SK-N-SH treated with all-trans-retinoic acid at 6 μM for 48 hours (cell line): Measurements from ENCODE around the gene ADRA2B.

Experiments used
- ATAC-seq: fragments of 200-7000 bp; cut with Tn5 transposase; 3 replicates; pipeline ENCODE4 v1.9.1; 2020; ENCODE audit warnings: mild to moderate bottlenecking, moderate library complexity
- ARNTL ChIP-seq: fragments of 450-650 bp; formaldehyde crosslinking; IDR thresholded peaks from 2 replicates; pipeline ENCODE4 v1.5.0; 2020; ENCODE audit warnings: low read depth, mild to moderate bottlenecking, moderate library complexity, borderline replicate concordance
- BACH2 ChIP-seq: fragments of 250-450 bp; sonication (Bioruptor Pico); IDR thresholded peaks from 2 replicates; pipeline ENCODE4 v1.9.0; 2021; ENCODE audit warnings: mild to moderate bottlenecking, borderline replicate concordance
- CREB5 ChIP-seq: fragments of 250-450 bp; sonication (Bioruptor Pico); IDR thresholded peaks from 2 replicates; pipeline ENCODE4 v1.5.1; 2020; ENCODE audit warnings: low read depth, mild to moderate bottlenecking, moderate library complexity
- CSDC2 ChIP-seq: fragments of 250-450 bp; sonication (Bioruptor Pico); IDR thresholded peaks from 2 replicates; pipeline ENCODE4 v1.5.0; 2020; ENCODE audit warnings: mild to moderate bottlenecking, moderate library complexity
- CSRNP3 ChIP-seq: fragments of 250-450 bp; sonication (Bioruptor Pico); IDR thresholded peaks from 2 replicates; pipeline ENCODE4 v1.5.1; 2021; ENCODE audit warnings: mild to moderate bottlenecking, moderate library complexity
- ESRRG ChIP-seq: fragments of 250-450 bp; sonication (Bioruptor Pico); IDR thresholded peaks from 2 replicates; pipeline ENCODE4 v1.6.1; 2021; ENCODE audit warnings: mild to moderate bottlenecking
- GLIS3 ChIP-seq: fragments of 250-450 bp; sonication (Bioruptor Pico); IDR thresholded peaks from 2 replicates; pipeline ENCODE4 v1.5.0; 2020; ENCODE audit warnings: mild to moderate bottlenecking, moderate library complexity
- ISL1 ChIP-seq: fragments of 250-450 bp; sonication (Bioruptor Pico); IDR thresholded peaks from 2 replicates; pipeline ENCODE4 v2.1.2; 2022; ENCODE audit warnings: mild to moderate bottlenecking, moderate library complexity
- OSR1 ChIP-seq: fragments of 250-450 bp; sonication (Bioruptor Pico); IDR thresholded peaks from 2 replicates; pipeline ENCODE4 v1.8.0; 2022; ENCODE audit warnings: moderate library complexity, mild to moderate bottlenecking, inconsistent platforms
- POU6F1 ChIP-seq: fragments of 250-450 bp; sonication (Bioruptor Pico); IDR thresholded peaks from 2 replicates; pipeline ENCODE4 v1.8.0; 2021; ENCODE audit warnings: low read depth, mild to moderate bottlenecking, moderate library complexity, borderline replicate concordance
- PPARA ChIP-seq: fragments of 250-450 bp; sonication (Bioruptor Pico); IDR thresholded peaks from 2 replicates; pipeline ENCODE4 v1.5.0; 2020; ENCODE audit warnings: mild to moderate bottlenecking, borderline replicate concordance
- RARB ChIP-seq: fragments of 250-450 bp; sonication (Bioruptor Pico); IDR thresholded peaks from 2 replicates; pipeline ENCODE4 v1.8.0; 2021; ENCODE audit warnings: mild to moderate bottlenecking, moderate library complexity
- SNAI2 ChIP-seq: fragments of 250-450 bp; sonication (Bioruptor Pico); IDR thresholded peaks from 2 replicates; pipeline ENCODE4 v1.5.0; 2020; ENCODE audit warnings: mild to moderate bottlenecking, moderate library complexity
- TCF4 ChIP-seq: fragments of 250-450 bp; sonication (Bioruptor Pico); IDR thresholded peaks from 2 replicates; pipeline ENCODE4 v1.8.0; 2021; ENCODE audit warnings: mild to moderate bottlenecking, moderate library complexity, borderline replicate concordance
- TOX ChIP-seq: fragments of 250-450 bp; sonication (Bioruptor Pico); IDR thresholded peaks from 2 replicates; pipeline ENCODE4 v1.8.0; 2021; ENCODE audit warnings: mild to moderate bottlenecking, moderate library complexity, borderline replicate concordance
- TSHZ2 ChIP-seq: fragments of 250-450 bp; sonication (Bioruptor Pico); IDR thresholded peaks from 2 replicates; pipeline ENCODE4 v1.5.0; 2020; ENCODE audit warnings: mild to moderate bottlenecking, moderate library complexity
- ZC3H10 ChIP-seq: fragments of 250-450 bp; sonication (Bioruptor Pico); IDR thresholded peaks from 2 replicates; pipeline ENCODE4 v1.5.1; 2021; ENCODE audit warnings: mild to moderate bottlenecking, moderate library complexity
- ZFP3 ChIP-seq: fragments of 250-450 bp; sonication (Bioruptor Pico); IDR thresholded peaks from 2 replicates; pipeline ENCODE4 v1.5.0; 2020; ENCODE audit warnings: mild to moderate bottlenecking, moderate library complexity
- ZFP30 ChIP-seq: fragments of 450-650 bp; formaldehyde crosslinking; IDR thresholded peaks from 2 replicates; pipeline ENCODE4 v1.5.0; 2022; ENCODE audit warnings: mild to moderate bottlenecking, moderate library complexity
- ZNF565 ChIP-seq: fragments of 450-650 bp; formaldehyde crosslinking; conservative IDR thresholded peaks from 2 replicates; pipeline ENCODE4 v1.5.0; 2020; ENCODE audit warnings: low read depth, mild to moderate bottlenecking, moderate library complexity
- ZNF70 ChIP-seq: fragments of 450-650 bp; formaldehyde crosslinking; IDR thresholded peaks from 2 replicates; pipeline ENCODE4 v1.5.0; 2020; ENCODE audit warnings: mild to moderate bottlenecking, moderate library complexity
- ZNF8 ChIP-seq: fragments of 450-650 bp; formaldehyde crosslinking; IDR thresholded peaks from 2 replicates; pipeline ENCODE4 v1.5.0; 2020; ENCODE audit warnings: mild to moderate bottlenecking, moderate library complexity

The ADRA2B gene

GRCh38 chr2:96123290-96123689 is 6.9 kb upstream of the ADRA2B start:
- TF ChIP-seq ISL1 = no peak
- TF ChIP-seq SNAI2 (CRISPR knock-in tag) = no peak
- TF ChIP-seq GLIS3 = no peak
- no peak for TF ChIP-seq RARB (CRISPR knock-in tag)
- no peak for TF ChIP-seq CREB5 (CRISPR knock-in tag)
- TF ChIP-seq ESRRG (CRISPR knock-in tag) = no peak
- no peak for TF ChIP-seq CSDC2 (CRISPR knock-in tag)
- TF ChIP-seq TSHZ2 (CRISPR knock-in tag) = no peak
- no peak for TF ChIP-seq ZC3H10
- no peak for TF ChIP-seq ZFP3 (CRISPR knock-in tag)
- TF ChIP-seq ZNF565 (CRISPR knock-in tag) = no peak
- no peak for TF ChIP-seq TCF4 (CRISPR knock-in tag)
- TF ChIP-seq ARNTL (CRISPR knock-in tag) = no peak
- no peak for TF ChIP-seq ZNF8 (CRISPR knock-in tag)
- TF ChIP-seq, all 23 proteins: peak for 0
- ATAC-seq = no peak

- no peak for TF ChIP-seq ESRRG (CRISPR knock-in tag)
- TF ChIP-seq ZC3H10 = no peak
- TF ChIP-seq ZNF70 (CRISPR knock-in tag) = no peak
- no peak for TF ChIP-seq TOX (CRISPR knock-in tag)
- TF ChIP-seq OSR1 (CRISPR knock-in tag) = no peak
- no peak for TF ChIP-seq ZFP3 (CRISPR knock-in tag)
- no peak for TF ChIP-seq ARNTL (CRISPR knock-in tag)
- no peak for TF ChIP-seq BACH2 (CRISPR knock-in tag)
- no peak for TF ChIP-seq CREB5 (CRISPR knock-in tag)
- TF ChIP-seq RARB (CRISPR knock-in tag) = no peak
- TF ChIP-seq ZFP30 (CRISPR knock-in tag) = no peak
- TF ChIP-seq POU6F1 (CRISPR knock-in tag) = no peak
- TF ChIP-seq GLIS3 = no peak
- no peak for TF ChIP-seq CSDC2 (CRISPR knock-in tag)
- TF ChIP-seq CSRNP3 (CRISPR knock-in tag) = no peak
- ATAC-seq = no peak
Measured at GRCh38 chr2:96122391-96122790, 6.0 kb upstream of the ADRA2B start.

DNA sequence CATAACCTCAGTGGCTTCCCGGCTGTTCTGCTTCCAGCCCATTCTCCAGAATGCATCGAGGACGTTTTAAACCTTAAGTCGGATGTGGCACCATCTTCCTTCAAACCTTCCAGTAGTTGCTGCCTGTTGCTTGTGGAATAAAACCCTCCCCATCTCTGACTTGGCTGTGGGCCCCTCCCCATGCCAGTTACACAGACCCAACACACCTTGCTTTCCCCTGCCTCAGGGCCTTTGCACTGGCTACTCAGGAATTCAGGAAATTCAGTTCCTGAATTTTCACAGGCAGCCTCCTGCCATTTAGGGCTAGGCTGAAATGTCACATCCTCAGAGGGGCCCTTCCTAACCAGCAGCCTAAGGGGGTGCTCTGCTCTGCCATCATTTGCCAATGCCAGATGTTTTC is 5.0 kb upstream of the ADRA2B start:
- ATAC-seq = no peak
- TF ChIP-seq POU6F1 (CRISPR knock-in tag) (no peak), ZC3H10 (no peak), OSR1 (CRISPR knock-in tag) (no peak), RARB (CRISPR knock-in tag) (no peak), PPARA (no peak), TSHZ2 (CRISPR knock-in tag) (no peak), TOX (CRISPR knock-in tag) (no peak), TCF4 (CRISPR knock-in tag) (no peak), ESRRG (CRISPR knock-in tag) (no peak), GLIS3 (no peak), CSRNP3 (CRISPR knock-in tag) (no peak)
